Measurements from ENCODE around the gene RGS9.
"Not testable (repeated sequence)": the region's sequence is repeated elsewhere in the genome, so short reads cannot be mapped to it uniquely, and the experiment has no call there.

Gene RGS9

GRCh38 chr17:65137021-65137939 lies at the start of gene RGS9:
Gene RGS9, plus strand, starts transcription at chr17:65137370. Its CDS starts 171 bp downstream, at chr17:65137541.
- H3K4me3 ChIP-seq (ENCODE audit: low read length) = peak within 1 kb of the TSS; percentile 43
- TF ChIP-seq CTCF (conservative IDR thresholded peaks at IDR 0.05; ENCODE audit: low read depth, low read length) = peak; percentile 79
- peak; percentile 13 for DNase-seq (ENCODE audit: low read depth)

- no peak for TF ChIP-seq CTCF (conservative IDR thresholded peaks at IDR 0.05; ENCODE audit: low read depth, low read length)
- H3K4me3 ChIP-seq (ENCODE audit: low read length) = no peak overlapping the region
- DNase-seq (ENCODE audit: low read depth) = no peak
These were observed 48.4 kb upstream of the RGS9 start for GRCh38 chr17:65088621-65089360.

- no peak for TF ChIP-seq CTCF (conservative IDR thresholded peaks at IDR 0.05; ENCODE audit: low read depth, low read length)
- H3K4me3 ChIP-seq (ENCODE audit: low read length) = no peak overlapping the region
- no peak for DNase-seq (ENCODE audit: low read depth)
These were observed 44.9 kb upstream of the RGS9 start for GRCh38 chr17:65092262-65092661.

GRCh38 chr17:65092721-65093356 lies 44.3 kb upstream of the RGS9 start:
- H3K4me3 ChIP-seq (ENCODE audit: low read length); DNase-seq (ENCODE audit: low read depth): not testable (repeated sequence)

- no peak overlapping the region for H3K4me3 ChIP-seq (ENCODE audit: low read length)
- no peak for DNase-seq (ENCODE audit: low read depth)
These were observed 43.2 kb upstream of the RGS9 start for GRCh38 chr17:65093930-65094329.

GRCh38 chr17:65095465-65095864 lies 41.7 kb upstream of the RGS9 start:
- TF ChIP-seq CTCF (conservative IDR thresholded peaks at IDR 0.05; ENCODE audit: low read depth, low read length) = no peak
- no peak for DNase-seq (ENCODE audit: low read depth)
- no peak overlapping the region for H3K4me3 ChIP-seq (ENCODE audit: low read length)

More at GRCh38 chr17:65093930-65094329, 43.2 kb upstream of the RGS9 start:
- TF ChIP-seq CTCF (conservative IDR thresholded peaks at IDR 0.05; ENCODE audit: low read depth, low read length) = peak; percentile 27

- H3K4me3 ChIP-seq (ENCODE audit: low read length); DNase-seq (ENCODE audit: low read depth): not testable (repeated sequence)
These were observed 40.8 kb upstream of the RGS9 start for GRCh38 chr17:65096382-65096781.
